GM06990 (cell line): ENCODE data around the gene SMAD6.

Experiments
- DNase-seq: peaks from one replicate; pipeline ENCODE4 v3.0.0-alpha.2; 2011; ENCODE audit not compliant: insufficient read length; ENCODE audit errors: extremely low read depth
- H3K27me3 ChIP-seq: replicated peaks from 2 replicates; pipeline ENCODE4 v1.6.0; 2011; ENCODE audit warnings: low read length; ENCODE audit not compliant: control insufficient read depth, insufficient read depth
- H3K36me3 ChIP-seq: 2 replicates; pipeline ENCODE4 v1.5.1; 2011; ENCODE audit warnings: low read length; ENCODE audit not compliant: control insufficient read depth, insufficient read depth
- H3K4me3 ChIP-seq: replicated peaks from 2 replicates; pipeline ENCODE4 v1.5.1; 2011; ENCODE audit warnings: low read depth, mild to moderate bottlenecking, control low read depth, low read length
- CTCF ChIP-seq: IDR thresholded peaks from 2 replicates; pipeline ENCODE4 v1.5.1; 2011; ENCODE audit warnings: low read length, control low read depth, mild to moderate bottlenecking, inconsistent platforms; ENCODE audit not compliant: insufficient read depth, poor library complexity, severe bottlenecking

The SMAD6 gene

GRCh38 chr15:66815318-66815717 is 113.3 kb downstream of the SMAD6 start:
- Histone ChIP-seq H3K36me3 (no peaks in the 10 kb centered on the region), H3K27me3 (no peaks in the 10 kb centered on the region), H3K4me3 (no peak overlapping the region)
- no peak for TF ChIP-seq CTCF
- no peak for DNase-seq

GRCh38 chr15:66816201-66816600 is 114.2 kb downstream of the SMAD6 start:
- H3K4me3 ChIP-seq, result no peak overlapping the region
- H3K27me3 ChIP-seq, result no peaks in the 10 kb centered on the region
- H3K36me3 ChIP-seq, result no peaks in the 10 kb centered on the region
- DNase-seq, result no peak
- TF ChIP-seq CTCF, result no peak

GRCh38 chr15:66819084-66819483 is 117.0 kb downstream of the SMAD6 start:
- no peak for TF ChIP-seq CTCF
- no peak for DNase-seq
- H3K4me3 ChIP-seq, result no peak overlapping the region

GRCh38 chr15:66820481-66821176 is 118.6 kb downstream of the SMAD6 start:
- Histone ChIP-seq H3K36me3 (no peaks in the 10 kb centered on the region), H3K27me3 (no peaks in the 10 kb centered on the region), H3K4me3 (no peak overlapping the region)
- DNase-seq, result no peak
- TF ChIP-seq CTCF, result no peak

More at GRCh38 chr15:66819084-66819483, 117.0 kb downstream of the SMAD6 start:
- H3K36me3 ChIP-seq, result no peaks in the 10 kb centered on the region
- no peaks in the 10 kb centered on the region for H3K27me3 ChIP-seq

GRCh38 chr15:66821307-66821706 is 119.3 kb downstream of the SMAD6 start:
- no peak for TF ChIP-seq CTCF
- DNase-seq, result no peak
- H3K27me3 ChIP-seq, result no peaks in the 10 kb centered on the region
- no peaks in the 10 kb centered on the region for H3K36me3 ChIP-seq
- H3K4me3 ChIP-seq, result no peak overlapping the region

GRCh38 chr15:66822114-66822513 is 120.1 kb downstream of the SMAD6 start:
- no peak for DNase-seq
- H3K27me3 ChIP-seq, result no peaks in the 10 kb centered on the region
- TF ChIP-seq CTCF, result no peak
- no peaks in the 10 kb centered on the region for H3K36me3 ChIP-seq
- no peak overlapping the region for H3K4me3 ChIP-seq
